ENCODE results near the gene CSGALNACT2. TPM values are rescaled to one million over a fixed set of nuclear protein-coding genes. Genes with fewer than 3 reads are reported as not detected.

CSGALNACT2 gene
- total and polyA plus RNA-seq, 2 experiments from 2014 or later: 7.7 to 13.9 TPM

- WGBS (ENCODE audit: low lambda C conversion rate, missing lambda C conversion rate): 90% methylated on average over 9 of the region's 9 CpGs
- Histone ChIP-seq H3K27me3 (no peaks in the 10 kb centered on the region), H3K79me2 (no peaks in the 10 kb centered on the region), H3K4me1 (ENCODE audit: insufficient read depth) (no peaks in the 10 kb centered on the region), H3K36me3 (replicated peaks; ENCODE audit: insufficient read depth, low read depth) (no peaks in the 10 kb centered on the region), H4K20me1 (ENCODE audit: insufficient read depth, poor library complexity, severe bottlenecking) (no peaks in the 10 kb centered on the region), H3K9me2 (replicated peaks; ENCODE audit: insufficient read depth) (no peaks in the 10 kb centered on the region), H2AFZ (no peak overlapping the region), H3K9me3 (ENCODE audit: low read depth) (no peaks in the 10 kb centered on the region), H3K4me2 (no peak overlapping the region), H3K4me3 (no peak overlapping the region), H3K27ac (no peak overlapping the region)
- TF ChIP-seq EZH2phosphoT487 (IDR thresholded peaks at IDR 0.05; ENCODE audit: low read depth, severe bottlenecking, unreplicated experiment) (no peak), EZH2 (IDR thresholded peaks at IDR 0.05; ENCODE audit: borderline replicate concordance) (no peak), CTCF (IDR thresholded peaks at IDR 0.05; ENCODE audit: poor library complexity) (no peak)
- DNase-seq (ENCODE audit: low spot score): no peak
Observed at GRCh38 chr10:43123361-43124093, 14.7 kb upstream of the CSGALNACT2 start.

GRCh38 chr10:43124094-43124521 is 14.1 kb upstream of the CSGALNACT2 start:
- no peak overlapping the region for H2AFZ ChIP-seq
- H3K9me3 ChIP-seq (ENCODE audit: low read depth): no peaks in the 10 kb centered on the region
- H3K4me1 ChIP-seq (ENCODE audit: insufficient read depth): no peaks in the 10 kb centered on the region
- no peak overlapping the region for H3K27ac ChIP-seq
- H3K27me3 ChIP-seq: no peaks in the 10 kb centered on the region
- H3K36me3 ChIP-seq (replicated peaks; ENCODE audit: insufficient read depth, low read depth): no peaks in the 10 kb centered on the region
- H3K9me2 ChIP-seq (replicated peaks; ENCODE audit: insufficient read depth): no peaks in the 10 kb centered on the region
- no peak for DNase-seq (ENCODE audit: low spot score)
- H3K4me3 ChIP-seq: no peak overlapping the region
- 81% methylated on average over 6 of the region's 6 CpGs for WGBS (ENCODE audit: low lambda C conversion rate, missing lambda C conversion rate)
- no peak overlapping the region for H3K4me2 ChIP-seq
- no peak for TF ChIP-seq EZH2 (IDR thresholded peaks at IDR 0.05; ENCODE audit: borderline replicate concordance)
- no peak for TF ChIP-seq CTCF (IDR thresholded peaks at IDR 0.05; ENCODE audit: poor library complexity)
- H3K79me2 ChIP-seq: no peaks in the 10 kb centered on the region
- no peaks in the 10 kb centered on the region for H4K20me1 ChIP-seq (ENCODE audit: insufficient read depth, poor library complexity, severe bottlenecking)

- Histone ChIP-seq H3K4me3 (no peak overlapping the region), H3K36me3 (replicated peaks; ENCODE audit: insufficient read depth, low read depth) (no peaks in the 10 kb centered on the region), H3K9me3 (ENCODE audit: low read depth) (no peaks in the 10 kb centered on the region), H3K9me2 (replicated peaks; ENCODE audit: insufficient read depth) (no peaks in the 10 kb centered on the region), H3K4me2 (no peak overlapping the region), H2AFZ (no peak overlapping the region), H4K20me1 (ENCODE audit: insufficient read depth, poor library complexity, severe bottlenecking) (no peaks in the 10 kb centered on the region), H3K4me1 (ENCODE audit: insufficient read depth) (no peaks in the 10 kb centered on the region), H3K27ac (no peak overlapping the region), H3K27me3 (no peaks in the 10 kb centered on the region), H3K79me2 (no peaks in the 10 kb centered on the region)
- no peak for DNase-seq (ENCODE audit: low spot score)
- 92% methylated on average over 9 of the region's 9 CpGs for WGBS (ENCODE audit: low lambda C conversion rate, missing lambda C conversion rate)
- TF ChIP-seq EZH2 (IDR thresholded peaks at IDR 0.05; ENCODE audit: borderline replicate concordance): no peak
- TF ChIP-seq CTCF (IDR thresholded peaks at IDR 0.05; ENCODE audit: poor library complexity): no peak
- TF ChIP-seq EZH2phosphoT487 (IDR thresholded peaks at IDR 0.05; ENCODE audit: low read depth, severe bottlenecking, unreplicated experiment): no peak
Observed at GRCh38 chr10:43124574-43125273, 13.5 kb upstream of the CSGALNACT2 start.
